Measurements from ENCODE around the gene RENBP.
A peak's percentile ranks its signal among the peaks of the same experiment; 100 is the strongest.

RENBP gene

GRCh38 chrX:153960077-153960476 lies 15.6 kb upstream of the RENBP start:
- POLR2A ChIA-PET, result no interaction called here
- Histone ChIP-seq H3K4me1 (ENCODE audit: control insufficient read depth, insufficient read depth, low read length) (no peaks in the 10 kb centered on the region), H3K9me3 (ENCODE audit: control insufficient read depth, insufficient read depth, low read depth, low read length) (no peaks in the 10 kb centered on the region), H3K36me3 (ENCODE audit: control insufficient read depth in 2 of 2, insufficient read depth in 1 of 2, low read length in 2 of 2) (peaks cover 39 to 100% of the 10 kb centered on the region in 2 experiments), H3K27ac (ENCODE audit: extremely low read depth, low read depth, low read length) (no peak overlapping the region), H3K4me3 (ENCODE audit: low read depth, low read length) (no peak overlapping the region)
- CTCF ChIA-PET, result interaction anchor here (2.9 kb wide), 1 partner anchor 13 kb away, joined by 10 read pairs; no protein-coding TSS in a partner anchor
- TF ChIP-seq ZNF501 (tag by site-specific recombination; IDR thresholded peaks at IDR 0.05) (no peak), EGR2 (tag by site-specific recombination; IDR thresholded peaks at IDR 0.05; ENCODE audit: low read depth) (0 out of 2 replicates have a peak, but pooled peaks have one; percentile 14), ZNF341 (tag by site-specific recombination; IDR thresholded peaks at IDR 0.05; ENCODE audit: low read depth) (0 out of 2 replicates have a peak, but pooled peaks have one; percentile 11)

- POLR2A ChIA-PET, result no interaction called here
- H3K9me3 ChIP-seq (ENCODE audit: control insufficient read depth, insufficient read depth, low read depth, low read length), result no peaks in the 10 kb centered on the region
- no peak overlapping the region for H3K27ac ChIP-seq (ENCODE audit: extremely low read depth, low read depth, low read length)
- peaks cover 39 to 100% of the 10 kb centered on the region in 2 experiments for H3K36me3 ChIP-seq (ENCODE audit: control insufficient read depth in 2 of 2, insufficient read depth in 1 of 2, low read length in 2 of 2)
- TF ChIP-seq ZNF140 (tag by site-specific recombination; IDR thresholded peaks at IDR 0.05), result no peak
- no peak for TF ChIP-seq ZNF394 (tag by site-specific recombination; IDR thresholded peaks at IDR 0.05; ENCODE audit: borderline replicate concordance)
- TF ChIP-seq ZNF266 (tag by site-specific recombination; IDR thresholded peaks at IDR 0.05; ENCODE audit: low read depth), result no peak
- no peak for TF ChIP-seq ZNF121 (tag by site-specific recombination; IDR thresholded peaks at IDR 0.05)
- TF ChIP-seq ZBTB17 (tag by site-specific recombination; IDR thresholded peaks at IDR 0.05), result no peak
- no peak for TF ChIP-seq ZNF112 (tag by site-specific recombination; IDR thresholded peaks at IDR 0.05)
- TF ChIP-seq ZBTB44 (tag by site-specific recombination; IDR thresholded peaks at IDR 0.05), result no peak
- TF ChIP-seq SCRT1 (tag by site-specific recombination; IDR thresholded peaks at IDR 0.05; ENCODE audit: borderline replicate concordance), result no peak
- TF ChIP-seq ZNF366 (tag by site-specific recombination; conservative IDR thresholded peaks at IDR 0.05), result no peak
- TF ChIP-seq ZNF362 (tag by site-specific recombination; IDR thresholded peaks at IDR 0.05), result no peak
- TF ChIP-seq ZNF391 (tag by site-specific recombination; IDR thresholded peaks at IDR 0.05; ENCODE audit: borderline replicate concordance, low read depth), result no peak
- no peak for TF ChIP-seq ZNF169 (tag by site-specific recombination; IDR thresholded peaks at IDR 0.05)
- TF ChIP-seq ZNF747 (tag by site-specific recombination; IDR thresholded peaks at IDR 0.05), result no peak
- no peak for TF ChIP-seq ZNF221 (tag by site-specific recombination; IDR thresholded peaks at IDR 0.05; ENCODE audit: borderline replicate concordance)
- TF ChIP-seq ZNF302 (tag by site-specific recombination; IDR thresholded peaks at IDR 0.05; ENCODE audit: low read depth), result no peak
- no peak for TF ChIP-seq ZIC2 (tag by site-specific recombination; IDR thresholded peaks at IDR 0.05)
- no peak for TF ChIP-seq ZBTB20 (tag by site-specific recombination; IDR thresholded peaks at IDR 0.05)
- no peak for TF ChIP-seq ZNF19 (tag by site-specific recombination; IDR thresholded peaks at IDR 0.05; ENCODE audit: low read depth)
- no peak overlapping the region for H3K4me3 ChIP-seq (ENCODE audit: low read depth, low read length)
- no peaks in the 10 kb centered on the region for H3K4me1 ChIP-seq (ENCODE audit: control insufficient read depth, insufficient read depth, low read length)
- CTCF ChIA-PET, result interaction anchor here (2.9 kb wide), 1 partner anchor 13 kb away, joined by 10 read pairs; no protein-coding TSS in a partner anchor
Observed at GRCh38 chrX:153959649-153960048, 15.2 kb upstream of the RENBP start.

GRCh38 chrX:153958605-153959004 lies 14.2 kb upstream of the RENBP start:
- Histone ChIP-seq H3K36me3 (ENCODE audit: control insufficient read depth in 2 of 2, insufficient read depth in 1 of 2, low read length in 2 of 2) (peaks cover 38 to 100% of the 10 kb centered on the region in 2 experiments), H3K27ac (ENCODE audit: extremely low read depth, low read depth, low read length) (no peak overlapping the region), H3K9me3 (ENCODE audit: control insufficient read depth, insufficient read depth, low read depth, low read length) (no peaks in the 10 kb centered on the region), H3K4me3 (ENCODE audit: low read depth, low read length) (no peak overlapping the region), H3K4me1 (ENCODE audit: control insufficient read depth, insufficient read depth, low read length) (no peaks in the 10 kb centered on the region)
- TF ChIP-seq KLF16 (tag by site-specific recombination; IDR thresholded peaks at IDR 0.05), result no peak
- TF ChIP-seq ZFP41 (tag by site-specific recombination; IDR thresholded peaks at IDR 0.05; ENCODE audit: borderline replicate concordance), result no peak
- peak; percentile 40 for TF ChIP-seq HIC1 (tag by site-specific recombination; IDR thresholded peaks at IDR 0.05)
- ChIA-PET CTCF (interaction anchor here (0.9 to 2.9 kb wide), 3 partner anchors 9 to 12 kb away, joined by 3 to 10 read pairs (median 4); no protein-coding TSS in a partner anchor), POLR2A (interaction anchor here (0.8 to 1.1 kb wide), 3 partner anchors 12 to 30 kb away, joined by 3 to 5 read pairs (median 4); partner anchors contain the start of gene HCFC1)
